GM21528 (cell line): Measurements from ENCODE around the gene PCDHB10.
"Not testable (repeated sequence)": the region's sequence is repeated elsewhere in the genome, so short reads cannot be mapped to it uniquely, and the experiment has no call there.

Experiments
- ATAC-seq: cut with Tn5 transposase; IDR thresholded peaks from one replicate; pipeline ENCODE4 v1.9.1; 2021; ENCODE audit warnings: mild to moderate bottlenecking, moderate library complexity; ENCODE audit not compliant: unreplicated experiment, low FRiP score

PCDHB10 gene

GRCh38 chr5:141186897-141187512, 5.1 kb upstream of the PCDHB10 start, which contains the start of gene PCDHB9:
Gene PCDHB9 (plus strand): TSS chr5:141187161. CDS start chr5:141187319, 158 bp downstream.
- ATAC-seq, result no peak

DNA sequence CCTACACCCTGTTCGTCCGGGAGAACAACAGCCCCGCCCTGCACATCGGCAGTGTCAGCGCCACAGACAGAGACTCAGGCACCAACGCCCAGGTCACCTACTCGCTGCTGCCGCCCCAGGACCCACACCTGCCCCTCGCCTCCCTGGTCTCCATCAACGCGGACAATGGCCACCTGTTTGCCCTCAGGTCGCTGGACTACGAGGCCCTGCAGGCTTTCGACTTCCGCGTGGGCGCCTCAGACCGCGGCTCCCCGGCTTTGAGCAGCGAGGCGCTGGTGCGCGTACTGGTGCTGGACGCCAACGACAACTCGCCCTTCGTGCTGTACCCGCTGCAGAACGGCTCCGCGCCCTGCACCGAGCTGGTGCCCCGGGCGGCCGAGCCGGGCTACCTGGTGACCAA, 3.5 kb upstream of the PCDHB10 start:
- ATAC-seq, result not testable (repeated sequence)

GRCh38 chr5:141189131-141189530, 3.0 kb upstream of the PCDHB10 start:
- ATAC-seq, result not testable (repeated sequence)

GRCh38 chr5:141194332-141194731, 2.2 kb downstream of the PCDHB10 start:
- not testable (repeated sequence) for ATAC-seq

DNA sequence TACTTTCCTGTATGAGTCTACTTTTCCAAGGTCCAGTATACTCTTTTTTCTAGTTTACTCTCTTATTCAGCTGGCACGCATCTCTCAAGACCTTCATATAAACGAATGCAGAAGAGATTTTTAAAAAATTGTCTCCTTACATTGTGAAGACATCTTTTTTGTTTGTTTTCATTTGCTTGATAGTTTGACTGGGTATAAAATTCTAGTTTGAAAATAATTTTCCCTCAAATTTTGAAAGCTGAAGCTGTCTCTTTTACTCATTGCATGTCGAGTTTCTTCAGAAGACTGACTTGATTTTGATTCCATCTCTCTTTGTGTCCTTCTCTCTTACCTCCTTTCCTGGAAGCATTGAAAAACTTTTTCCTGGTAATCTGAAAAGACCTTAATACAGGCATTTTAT, 4.2 kb downstream of the PCDHB10 start:
- ATAC-seq, result no peak

DNA sequence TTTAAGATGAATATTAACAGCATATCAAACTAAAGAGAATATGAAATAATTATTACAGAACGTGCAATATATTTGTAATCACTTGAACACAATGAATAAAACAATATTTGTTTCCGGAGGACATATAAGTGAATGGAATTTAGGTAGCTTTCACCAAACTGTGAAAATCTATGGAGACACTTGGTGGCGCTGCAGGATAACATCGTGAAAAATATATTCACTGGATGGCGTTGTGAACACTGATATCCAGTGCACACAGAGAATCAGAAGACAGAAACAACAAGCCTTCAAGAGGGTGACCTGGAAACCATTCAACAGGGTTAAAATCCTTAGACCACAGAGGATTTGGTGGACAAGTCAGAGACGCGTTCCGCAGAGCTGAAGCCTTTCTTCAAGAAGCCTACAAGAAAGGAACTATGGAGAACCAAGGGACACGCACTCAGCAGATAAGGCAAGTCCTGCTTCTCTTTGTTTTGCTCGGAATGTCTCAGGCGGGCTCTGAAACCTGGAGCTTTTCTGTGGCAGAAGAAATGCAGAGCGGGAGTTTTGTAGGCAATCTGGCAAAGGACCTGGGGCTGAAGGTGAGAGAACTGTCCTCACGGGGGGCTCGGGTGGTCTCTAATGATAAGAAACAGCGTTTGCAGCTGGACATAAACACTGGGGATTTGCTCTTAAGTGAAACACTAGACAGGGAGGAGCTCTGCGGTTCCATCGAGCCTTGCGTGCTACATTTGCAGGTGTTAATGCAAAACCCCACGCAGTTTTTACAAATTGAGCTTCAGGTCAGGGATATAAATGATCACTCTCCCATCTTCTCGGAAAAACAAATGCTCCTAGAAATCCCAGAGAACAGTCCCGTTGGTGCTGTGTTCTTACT, 7.4 kb downstream of the PCDHB10 start, which contains the start of gene PCDHB11:
Gene PCDHB11, plus strand, starts transcription at position 269 of the 877 bp plus-strand sequence. Its CDS starts 148 bp downstream, at position 417.
- ATAC-seq, result no peak

- not testable (repeated sequence) for ATAC-seq
Observed at GRCh38 chr5:141201126-141201525, 9.0 kb downstream of the PCDHB10 start.

GRCh38 chr5:141201646-141202045, 9.5 kb downstream of the PCDHB10 start:
- ATAC-seq, result not testable (repeated sequence)

GRCh38 chr5:141208478-141208877, 16.3 kb downstream of the PCDHB10 start, which contains the start of gene PCDHB12:
Gene PCDHB12 (plus strand): TSS chr5:141208719. CDS start chr5:141208908, 189 bp downstream.
- no peak for ATAC-seq

- ATAC-seq, result not testable (repeated sequence)
Observed at GRCh38 chr5:141210281-141210680, 18.1 kb downstream of the PCDHB10 start.

DNA sequence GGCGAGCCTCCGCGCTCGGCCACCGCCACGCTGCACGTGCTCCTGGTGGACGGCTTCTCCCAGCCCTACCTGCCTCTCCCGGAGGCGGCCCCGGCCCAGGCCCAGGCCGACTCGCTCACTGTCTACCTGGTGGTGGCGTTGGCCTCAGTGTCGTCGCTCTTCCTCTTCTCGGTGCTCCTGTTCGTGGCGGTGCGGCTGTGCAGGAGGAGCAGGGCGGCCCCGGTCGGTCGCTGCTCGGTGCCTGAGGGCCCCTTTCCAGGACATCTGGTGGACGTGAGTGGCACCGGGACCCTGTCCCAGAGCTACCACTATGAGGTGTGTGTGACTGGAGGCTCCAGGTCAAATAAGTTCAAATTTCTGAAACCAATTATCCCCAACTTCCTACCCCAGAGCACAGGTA, 18.7 kb downstream of the PCDHB10 start:
- ATAC-seq, result not testable (repeated sequence)

DNA sequence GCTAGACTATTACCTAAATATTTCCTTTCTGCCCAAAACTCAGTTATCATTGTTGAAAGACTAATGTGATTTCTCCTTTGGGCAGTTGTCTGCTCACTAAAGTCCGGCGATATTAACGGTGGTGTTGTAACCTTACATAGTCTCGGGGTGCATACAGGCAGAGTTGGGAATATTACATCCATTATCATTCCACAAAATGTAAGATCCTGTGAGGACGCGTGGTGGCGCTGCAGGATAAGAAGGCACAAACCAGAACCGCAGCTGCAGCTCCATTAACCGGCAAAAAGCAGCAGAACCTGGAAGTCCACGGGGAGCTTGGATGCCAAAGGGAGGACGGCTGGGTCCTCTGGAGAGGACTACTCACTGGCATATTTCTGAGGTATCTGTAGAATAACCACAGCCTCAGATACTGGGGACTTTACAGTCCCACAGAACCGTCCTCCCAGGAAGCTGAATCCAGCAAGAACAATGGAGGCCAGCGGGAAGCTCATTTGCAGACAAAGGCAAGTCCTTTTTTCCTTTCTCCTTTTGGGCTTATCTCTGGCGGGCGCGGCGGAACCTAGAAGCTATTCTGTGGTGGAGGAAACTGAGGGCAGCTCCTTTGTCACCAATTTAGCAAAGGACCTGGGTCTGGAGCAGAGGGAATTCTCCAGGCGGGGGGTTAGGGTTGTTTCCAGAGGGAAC, 21.6 kb downstream of the PCDHB10 start, which contains the start of gene PCDHB13:
Gene PCDHB13, plus strand, starts transcription at position 264 of the 684 bp plus-strand sequence. Its CDS starts 205 bp downstream, at position 469.
- not testable (repeated sequence) for ATAC-seq

- ATAC-seq, result not testable (repeated sequence)
Observed at GRCh38 chr5:141214583-141214982, 22.4 kb downstream of the PCDHB10 start.

- not testable (repeated sequence) for ATAC-seq
Observed at GRCh38 chr5:141215504-141215903, 23.4 kb downstream of the PCDHB10 start.

- not testable (repeated sequence) for ATAC-seq
Observed at GRCh38 chr5:141216035-141216434, 23.9 kb downstream of the PCDHB10 start.

GRCh38 chr5:141223112-141223783, 31.1 kb downstream of the PCDHB10 start, which contains the start of gene PCDHB14:
Gene PCDHB14 (plus strand): TSS chr5:141223343. CDS start chr5:141223506, 163 bp downstream.
- no peak for ATAC-seq

DNA sequence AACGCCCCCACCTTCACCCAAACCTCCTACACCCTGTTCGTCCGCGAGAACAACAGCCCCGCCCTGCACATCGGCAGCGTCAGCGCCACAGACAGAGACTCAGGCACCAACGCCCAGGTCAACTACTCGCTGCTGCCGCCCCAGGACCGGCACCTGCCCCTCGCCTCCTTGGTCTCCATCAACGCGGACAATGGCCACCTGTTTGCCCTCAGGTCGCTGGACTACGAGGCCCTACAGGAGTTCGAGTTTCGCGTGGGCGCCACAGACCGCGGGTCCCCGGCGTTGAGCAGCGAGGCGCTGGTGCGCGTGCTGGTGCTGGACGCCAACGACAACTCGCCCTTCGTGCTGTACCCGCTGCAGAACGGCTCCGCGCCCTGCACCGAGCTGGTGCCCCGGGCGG, 32.7 kb downstream of the PCDHB10 start:
- not testable (repeated sequence) for ATAC-seq

DNA sequence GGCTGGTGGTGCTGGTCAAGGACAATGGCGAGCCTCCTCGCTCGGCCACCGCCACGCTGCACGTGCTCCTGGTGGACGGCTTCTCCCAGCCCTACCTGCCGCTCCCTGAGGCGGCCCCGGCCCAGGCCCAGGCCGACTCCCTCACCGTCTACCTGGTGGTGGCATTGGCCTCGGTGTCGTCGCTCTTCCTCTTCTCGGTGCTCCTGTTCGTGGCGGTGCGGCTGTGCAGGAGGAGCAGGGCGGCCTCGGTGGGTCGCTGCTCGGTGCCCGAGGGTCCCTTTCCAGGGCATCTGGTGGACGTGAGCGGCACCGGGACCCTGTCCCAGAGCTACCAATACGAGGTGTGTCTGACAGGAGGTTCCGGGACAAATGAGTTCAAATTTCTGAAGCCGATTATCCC, 33.3 kb downstream of the PCDHB10 start:
- ATAC-seq, result not testable (repeated sequence)

DNA sequence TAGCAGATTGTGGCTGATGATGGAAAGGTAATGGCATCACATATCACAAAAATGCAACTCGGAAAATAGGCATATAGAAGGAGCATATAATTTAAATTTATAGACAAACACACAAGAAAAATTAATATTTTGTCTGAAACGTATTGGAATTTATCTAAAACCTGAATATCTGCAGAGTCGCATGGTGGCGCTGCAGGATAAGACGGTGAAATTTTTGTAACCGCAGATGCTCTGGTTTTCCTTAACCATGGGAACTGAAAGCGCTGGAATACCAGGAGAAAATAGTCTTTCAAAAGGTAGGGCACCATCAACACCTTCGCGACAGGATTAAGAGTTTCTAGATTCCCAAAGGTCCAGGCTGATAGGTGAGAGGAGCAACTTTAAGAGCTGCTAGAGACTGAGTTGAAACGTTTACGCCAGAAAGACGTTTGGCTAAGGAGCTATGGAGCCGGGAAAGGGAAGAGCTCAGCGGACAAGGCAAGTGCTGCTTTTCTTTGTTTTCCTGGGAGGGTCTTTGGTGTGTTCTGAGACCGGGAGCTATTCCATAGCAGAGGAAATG, 42.0 kb downstream of the PCDHB10 start:
- no peak for ATAC-seq
